ENCODE measurements around the gene C14orf132. TPM values are rescaled to one million over a fixed set of nuclear protein-coding genes. Genes with fewer than 3 reads are reported as not detected.

Gene C14orf132
- polyA plus RNA-seq, 1 donor (not counting 4 experiments of a cell fraction or from before 2014, with no cell fraction given), result 1.3 TPM

DNA sequence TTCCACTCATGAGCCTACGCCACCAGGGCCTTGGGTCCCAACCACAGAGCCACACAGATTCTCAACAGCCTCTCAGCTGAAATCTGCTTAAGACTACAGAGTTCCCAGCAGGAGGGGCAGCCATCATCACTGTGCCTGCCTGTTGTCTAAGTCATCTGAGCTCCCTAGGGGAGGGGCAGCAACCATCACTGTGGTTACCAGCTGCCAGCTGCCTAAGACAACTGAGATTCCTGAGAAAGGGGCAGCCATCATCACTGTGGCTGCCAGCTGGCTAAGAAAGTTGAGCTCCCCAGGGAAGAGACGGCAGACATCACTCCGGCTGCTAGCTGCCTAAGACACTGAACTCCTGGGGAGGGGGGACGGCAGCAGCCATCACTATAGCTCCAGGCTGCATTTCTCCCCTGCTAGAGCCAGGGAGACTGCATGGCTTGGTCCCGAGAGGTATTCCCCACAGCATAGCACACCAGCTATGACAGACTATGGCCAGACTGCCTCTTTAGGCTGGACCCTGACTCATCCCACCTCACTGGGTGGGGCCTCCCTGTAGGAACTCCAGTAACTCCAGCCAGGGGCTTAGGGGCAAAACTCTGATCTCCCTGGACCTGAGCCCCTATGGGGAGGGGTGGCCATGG lies 37.2 kb upstream of the C14orf132 start:
- no peak overlapping the region for H3K4me2 ChIP-seq (ENCODE audit: control insufficient read depth, extremely low read depth, insufficient read depth, low read depth, low read length)
- H3K4me3 ChIP-seq (ENCODE audit: control insufficient read depth in 2 of 3, extremely low read depth in 1 of 3, insufficient read depth in 2 of 3, low read depth in 1 of 3, low read length in 3 of 3), result no peak overlapping the region
- no peak overlapping the region for H2AFZ ChIP-seq (ENCODE audit: control insufficient read depth, low read length)
- no peaks in the 10 kb centered on the region for H3K4me1 ChIP-seq (ENCODE audit: control insufficient read depth, extremely low read depth, insufficient read depth, low read length)
- no peaks in the 10 kb centered on the region for H3K9me1 ChIP-seq (ENCODE audit: control insufficient read depth, extremely low read depth, insufficient read depth, low read length)
- FAIRE-seq (no peak), DNase-seq (ENCODE audit: low read depth, low spot score) (no peak)
- no peaks in the 10 kb centered on the region for H4K20me1 ChIP-seq (ENCODE audit: control insufficient read depth, extremely low read depth, insufficient read depth, low read length)
- H3K27me3 ChIP-seq (ENCODE audit: control insufficient read depth, extremely low read depth, insufficient read depth, low read length), result peaks cover 8% of the 10 kb centered on the region
- H3K36me3 ChIP-seq (ENCODE audit: control insufficient read depth in 2 of 2, extremely low read depth in 1 of 2, insufficient read depth in 2 of 2, low read length in 2 of 2), result no peaks in the 10 kb centered on the region
- no peaks in the 10 kb centered on the region for H3K79me2 ChIP-seq (ENCODE audit: control insufficient read depth, insufficient read depth, low read length)
- dilution Hi-C loops (cut with MboI; ENCODE audit: extremely low pct_ligation_motif_present, low sequenced_read_pairs), result no loop called here
- no peaks in the 10 kb centered on the region for H3K9me3 ChIP-seq (ENCODE audit: control insufficient read depth, low read depth, low read length)
- no peak overlapping the region for H3K9ac ChIP-seq (ENCODE audit: control insufficient read depth, extremely low read depth, insufficient read depth, low read length)
- no peak overlapping the region for H3K27ac ChIP-seq (ENCODE audit: control insufficient read depth, insufficient read depth, low read length)
- TF ChIP-seq, protein P1, sequence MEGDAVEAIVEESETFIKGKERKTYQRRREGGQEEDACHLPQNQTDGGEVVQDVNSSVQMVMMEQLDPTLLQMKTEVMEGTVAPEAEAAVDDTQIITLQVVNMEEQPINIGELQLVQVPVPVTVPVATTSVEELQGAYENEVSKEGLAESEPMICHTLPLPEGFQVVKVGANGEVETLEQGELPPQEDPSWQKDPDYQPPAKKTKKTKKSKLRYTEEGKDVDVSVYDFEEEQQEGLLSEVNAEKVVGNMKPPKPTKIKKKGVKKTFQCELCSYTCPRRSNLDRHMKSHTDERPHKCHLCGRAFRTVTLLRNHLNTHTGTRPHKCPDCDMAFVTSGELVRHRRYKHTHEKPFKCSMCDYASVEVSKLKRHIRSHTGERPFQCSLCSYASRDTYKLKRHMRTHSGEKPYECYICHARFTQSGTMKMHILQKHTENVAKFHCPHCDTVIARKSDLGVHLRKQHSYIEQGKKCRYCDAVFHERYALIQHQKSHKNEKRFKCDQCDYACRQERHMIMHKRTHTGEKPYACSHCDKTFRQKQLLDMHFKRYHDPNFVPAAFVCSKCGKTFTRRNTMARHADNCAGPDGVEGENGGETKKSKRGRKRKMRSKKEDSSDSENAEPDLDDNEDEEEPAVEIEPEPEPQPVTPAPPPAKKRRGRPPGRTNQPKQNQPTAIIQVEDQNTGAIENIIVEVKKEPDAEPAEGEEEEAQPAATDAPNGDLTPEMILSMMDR (optimal IDR thresholded peaks at IDR 0.05 in 1 of 3, IDR thresholded peaks at IDR 0.05 in 1 of 3, conservative IDR thresholded peaks at IDR 0.05 in 1 of 3; ENCODE audit: extremely low read depth in 1 of 3, insufficient read depth in 2 of 3, low read length in 3 of 3), result no peak
- TF ChIP-seq EZH2 (IDR thresholded peaks at IDR 0.05; ENCODE audit: low read length), result no peak

DNA sequence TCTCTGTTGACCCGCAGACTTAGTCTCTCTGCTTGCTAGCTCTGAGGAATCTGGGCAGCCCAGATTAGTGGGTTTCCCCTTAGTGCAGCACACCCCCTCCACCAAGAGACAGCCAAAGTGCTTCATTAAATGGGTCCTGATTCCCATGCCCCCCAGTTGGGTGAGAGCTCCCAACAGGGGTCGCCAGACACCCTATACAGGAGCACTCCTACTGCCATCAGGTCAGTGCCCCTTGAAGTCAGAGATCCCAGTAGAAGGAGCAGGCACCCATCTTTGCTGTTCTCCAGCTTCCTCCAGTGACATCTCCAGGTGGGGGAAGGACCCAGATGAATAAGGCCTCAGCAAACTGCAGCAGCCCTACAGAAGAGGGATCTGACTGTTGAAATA lies 36.7 kb upstream of the C14orf132 start:
- Histone ChIP-seq H3K4me3 (ENCODE audit: control insufficient read depth in 2 of 3, extremely low read depth in 1 of 3, insufficient read depth in 2 of 3, low read depth in 1 of 3, low read length in 3 of 3) (no peak overlapping the region), H4K20me1 (ENCODE audit: control insufficient read depth, extremely low read depth, insufficient read depth, low read length) (no peaks in the 10 kb centered on the region), H3K9ac (ENCODE audit: control insufficient read depth, extremely low read depth, insufficient read depth, low read length) (no peak overlapping the region), H3K79me2 (ENCODE audit: control insufficient read depth, insufficient read depth, low read length) (no peaks in the 10 kb centered on the region), H3K9me1 (ENCODE audit: control insufficient read depth, extremely low read depth, insufficient read depth, low read length) (no peaks in the 10 kb centered on the region), H3K27ac (ENCODE audit: control insufficient read depth, insufficient read depth, low read length) (no peak overlapping the region), H3K27me3 (ENCODE audit: control insufficient read depth, extremely low read depth, insufficient read depth, low read length) (peaks cover 8% of the 10 kb centered on the region), H2AFZ (ENCODE audit: control insufficient read depth, low read length) (no peak overlapping the region), H3K4me2 (ENCODE audit: control insufficient read depth, extremely low read depth, insufficient read depth, low read depth, low read length) (no peak overlapping the region), H3K4me1 (ENCODE audit: control insufficient read depth, extremely low read depth, insufficient read depth, low read length) (no peaks in the 10 kb centered on the region), H3K9me3 (ENCODE audit: control insufficient read depth, low read depth, low read length) (no peaks in the 10 kb centered on the region), H3K36me3 (ENCODE audit: control insufficient read depth in 2 of 2, extremely low read depth in 1 of 2, insufficient read depth in 2 of 2, low read length in 2 of 2) (no peaks in the 10 kb centered on the region)
- TF ChIP-seq, protein P1 (optimal IDR thresholded peaks at IDR 0.05 in 1 of 3, IDR thresholded peaks at IDR 0.05 in 1 of 3, conservative IDR thresholded peaks at IDR 0.05 in 1 of 3; ENCODE audit: extremely low read depth in 1 of 3, insufficient read depth in 2 of 3, low read length in 3 of 3), result no peak
- no peak for TF ChIP-seq EZH2 (IDR thresholded peaks at IDR 0.05; ENCODE audit: low read length)
- FAIRE-seq, result no peak
- dilution Hi-C loops (cut with MboI; ENCODE audit: extremely low pct_ligation_motif_present, low sequenced_read_pairs), result no loop called here
- no peak for DNase-seq (ENCODE audit: low read depth, low spot score)

All from keratinocyte (primary cell).